Mesodermal cell (in vitro differentiated cells): ENCODE measurements around the gene TEFM.

ENCODE experiments used
- H3K27ac ChIP-seq: 2 replicates; pipeline ENCODE4 v1.7.0; 2013; ENCODE audit warnings: mild to moderate bottlenecking, low read depth, low read length, moderate library complexity; ENCODE audit not compliant: severe bottlenecking
- H3K36me3 ChIP-seq: 2 replicates; pipeline ENCODE4 v1.7.1; 2013; ENCODE audit warnings: mild to moderate bottlenecking, low read length, moderate library complexity; ENCODE audit not compliant: control insufficient read depth, insufficient read depth
- H3K4me1 ChIP-seq: one replicate; pipeline ENCODE4 v1.7.1; 2013; ENCODE audit warnings: mild to moderate bottlenecking, low read length; ENCODE audit not compliant: insufficient read depth, control insufficient read depth, poor library complexity, severe bottlenecking
- H3K4me3 ChIP-seq: 2 replicates; pipeline ENCODE4 v1.7.0; 2013; ENCODE audit warnings: low read length, control low read depth, mild to moderate bottlenecking; ENCODE audit not compliant: insufficient read depth, poor library complexity, severe bottlenecking; ENCODE audit errors: extremely low read depth
- H3K9me3 ChIP-seq: 2 replicates; pipeline ENCODE4 v1.7.1; 2013; ENCODE audit warnings: mild to moderate bottlenecking, low read length, moderate library complexity; ENCODE audit not compliant: control insufficient read depth
- WGBS, 2 experiments: methylation state at CpG; one replicate each; pipeline ENCODE4 v1.1.5; 2013; ENCODE audit warnings: missing lambda C conversion rate in 2 of 2; ENCODE audit not compliant: insufficient coverage in 2 of 2; 5-methylcytosine and 5-hydroxymethylcytosine counted together

The TEFM gene

DNA sequence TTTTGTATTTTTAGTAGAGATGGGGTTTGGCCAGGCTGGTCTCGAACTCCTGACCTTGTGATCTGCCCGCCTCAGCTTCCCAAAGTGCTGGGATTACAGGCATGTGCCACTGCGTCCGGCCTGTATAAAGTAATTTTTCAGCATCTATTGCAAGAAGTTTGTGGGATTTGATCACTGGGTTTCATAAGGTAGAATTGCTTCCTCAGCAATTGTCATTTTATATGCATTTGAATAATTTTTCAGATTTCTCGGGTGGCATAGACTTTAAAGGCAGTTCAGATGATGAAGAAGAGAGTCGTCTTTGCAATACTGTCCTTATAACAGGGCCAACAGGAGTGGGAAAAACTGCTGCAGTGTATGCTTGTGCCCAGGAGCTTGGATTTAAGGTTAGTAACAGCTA, 37.0 kb downstream of the TEFM start:
- H3K36me3 ChIP-seq: peaks cover 66% of the 10 kb centered on the region
- no peaks in the 10 kb centered on the region for H3K9me3 ChIP-seq
- no peak overlapping the region for H3K4me3 ChIP-seq

DNA sequence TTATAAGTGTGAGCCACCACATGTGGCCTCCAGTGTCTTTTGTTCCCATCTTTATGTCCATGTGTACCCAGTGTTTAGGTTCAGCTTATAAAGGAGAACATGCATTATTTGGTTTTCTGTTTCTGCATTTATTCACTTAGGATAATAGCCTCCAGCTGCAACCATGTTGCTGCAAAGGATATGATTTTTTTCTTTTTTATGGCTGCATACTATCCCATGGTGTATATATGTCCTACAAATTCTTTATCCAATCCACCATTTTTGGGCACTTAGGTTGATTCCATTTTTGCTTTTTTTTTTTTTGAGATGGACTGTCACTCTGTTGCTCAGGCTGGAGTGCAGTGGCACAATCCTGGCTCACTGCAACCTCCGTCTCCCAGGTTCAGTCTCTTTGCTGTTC, 41.4 kb downstream of the TEFM start:
- no peak overlapping the region for H3K27ac ChIP-seq
- H3K9me3 ChIP-seq: no peaks in the 10 kb centered on the region
- H3K36me3 ChIP-seq: peaks cover 69% of the 10 kb centered on the region
- no peak overlapping the region for H3K4me3 ChIP-seq
- no CpG with 5 or more reads among the region's 1 CpG for WGBS, 2 experiments
- H3K4me1 ChIP-seq: no peaks in the 10 kb centered on the region

More for the DNA sequence above, 37.0 kb downstream of the TEFM start:
- 89 to 100% methylated on average over 4 to 6 of the region's 6 CpGs for WGBS, 2 experiments
- Histone ChIP-seq H3K27ac (no peak overlapping the region), H3K4me1 (no peaks in the 10 kb centered on the region)

DNA sequence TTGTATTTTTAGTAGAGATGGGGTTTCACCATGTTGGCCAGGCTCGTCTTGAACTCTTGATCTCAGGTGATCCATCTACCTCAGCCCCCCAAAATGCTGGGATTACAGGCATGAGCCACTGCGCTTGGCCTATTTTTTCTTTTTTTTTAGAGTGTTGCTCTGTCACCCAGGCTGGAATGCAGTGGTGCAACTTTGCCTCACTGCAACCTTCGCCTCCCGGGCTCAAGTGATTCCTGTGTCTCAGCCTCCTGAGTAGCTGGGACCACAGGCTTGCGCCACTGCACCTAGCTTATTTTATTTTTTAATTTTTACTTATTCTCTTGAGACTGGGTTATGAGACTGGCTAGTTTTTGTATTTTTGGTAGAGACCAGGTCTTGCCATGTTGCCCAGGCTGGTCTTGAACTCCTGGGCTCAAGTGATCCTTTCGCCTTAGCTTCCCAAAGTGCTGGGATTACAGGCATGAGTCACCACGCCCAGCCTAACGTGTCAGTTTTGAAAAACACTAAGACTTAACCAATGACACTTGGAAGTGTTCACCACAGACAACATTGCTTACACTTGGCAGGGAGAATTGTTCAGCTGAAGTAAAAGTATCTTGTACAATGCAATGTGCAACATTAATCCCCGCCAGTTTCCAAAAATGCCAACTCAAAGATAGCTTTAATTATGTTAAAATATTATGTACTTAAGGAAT, 47.3 kb downstream of the TEFM start:
- H3K27ac ChIP-seq: no peak overlapping the region
- no peaks in the 10 kb centered on the region for H3K9me3 ChIP-seq
- H3K4me3 ChIP-seq: no peak overlapping the region
- 83 to 96% methylated on average over 4 to 5 of the region's 9 CpGs for WGBS, 2 experiments
- H3K36me3 ChIP-seq: peaks cover 85% of the 10 kb centered on the region
- no peaks in the 10 kb centered on the region for H3K4me1 ChIP-seq

DNA sequence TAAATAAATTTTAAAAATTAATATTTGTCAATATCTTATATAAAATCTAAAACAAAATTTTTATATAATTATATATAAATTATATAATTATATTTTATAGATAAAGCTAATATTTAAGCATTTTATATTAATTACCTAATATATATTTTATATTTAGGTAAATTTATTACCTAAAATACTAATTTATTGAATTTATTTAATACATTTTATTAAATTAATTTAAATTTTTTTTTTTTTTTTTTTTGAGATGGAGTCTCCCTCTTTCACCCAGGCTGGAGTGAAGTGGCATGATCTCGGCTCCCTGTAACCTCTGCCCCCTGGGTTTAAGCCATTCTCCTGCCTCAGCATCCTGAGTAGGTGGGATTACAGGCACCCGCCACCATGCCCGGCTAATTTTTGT, 51.9 kb downstream of the TEFM start:
- Histone ChIP-seq H3K9me3 (no peaks in the 10 kb centered on the region), H3K4me1 (no peaks in the 10 kb centered on the region), H3K4me3 (no peak overlapping the region), H3K27ac (no peak overlapping the region), H3K36me3 (peaks cover 74% of the 10 kb centered on the region)
- WGBS, 2 experiments: 85 to 100% methylated on average over 2 to 3 of the region's 3 CpGs
